GM12878 (cell line): ENCODE measurements around the gene GNAL. TPM values are rescaled to one million over a fixed set of nuclear protein-coding genes. Genes with fewer than 3 reads are reported as not detected.

ENCODE experiments used
- ATAC-seq: fragments of 200-7000 bp; cut with Tn5 transposase; 3 replicates; pipeline ENCODE4 v1.9.1; 2020; ENCODE audit warnings: mild to moderate bottlenecking, moderate library complexity
- BruUV-seq: library from RNA; stranded (reverse); fragments of 400-500 nt; replicated peaks from 2 replicates; lab custom pipeline; 2021; lab: Mats Ljungman, UMichigan
- CTCF ChIA-PET: fragments of 300-600 bp; sonication (Branson Sonifier 250); formaldehyde crosslinking; extraction: SDS; loops from one replicate; lab custom pipeline; 2021; ENCODE audit warnings: inconsistent platforms; lab: Yijun Ruan, JAX
- POLR2A ChIA-PET: fragments of 350-600 bp; formaldehyde crosslinking; extraction: SDS; loops from one replicate; lab custom pipeline; 2021; ENCODE audit warnings: inconsistent platforms; lab: Charles Lee
- RAD21 ChIA-PET: fragments of 300-600 bp; sonication (Branson Sonifier 250); formaldehyde crosslinking; loops from one replicate; lab custom pipeline; 2023; ENCODE audit warnings: antibody characterized with exemption; ENCODE audit not compliant: unreplicated experiment; lab: Charles Lee
- SMC1A ChIA-PET: fragments of 300-600 bp; sonication (Branson Sonifier 250); formaldehyde crosslinking; loops from one replicate; lab custom pipeline; 2023; ENCODE audit not compliant: unreplicated experiment, uncharacterized antibody; lab: Charles Lee
- DNase-seq: peaks from one replicate; pipeline ENCODE4 v3.0.0-alpha.2; 2011; ENCODE audit warnings: low read depth, low spot score
- FAIRE-seq: peaks from 3 replicates; lab custom pipeline; 2011; peaks lifted over from hg19 to GRCh38; lab: Jason Lieb, UNC
- H2AFZ ChIP-seq: 2 replicates; pipeline ENCODE4 v1.6.0; 2011; ENCODE audit warnings: low read depth, low read length, control low read depth; ENCODE audit not compliant: control insufficient read depth
- H3K27ac ChIP-seq: 2 replicates; pipeline ENCODE4 v1.5.1; 2011; ENCODE audit warnings: control low read depth; ENCODE audit not compliant: control insufficient read depth, insufficient read depth
- H3K27me3 ChIP-seq, 2 experiments: replicated peaks in 1 of 2; 2 replicates each; pipeline versions ENCODE4 v1.6.0 to v1.6.1; 2011; ENCODE audit warnings: low read length in 1 of 2; ENCODE audit not compliant: control insufficient read depth in 2 of 2, insufficient read depth in 2 of 2
- H3K36me3 ChIP-seq, 2 experiments: 2 replicates each; pipeline ENCODE4 v1.5.1; 2011; ENCODE audit warnings: low read length in 1 of 2; ENCODE audit not compliant: control insufficient read depth in 2 of 2, insufficient read depth in 2 of 2
- H3K4me1 ChIP-seq: 2 replicates; pipeline ENCODE4 v1.6.1; 2011; ENCODE audit warnings: mild to moderate bottlenecking, low read length, moderate library complexity, mixed read lengths; ENCODE audit not compliant: control insufficient read depth, insufficient read depth
- H3K4me2 ChIP-seq: 2 replicates; pipeline ENCODE4 v1.6.0; 2011; ENCODE audit warnings: control low read depth; ENCODE audit not compliant: control insufficient read depth, insufficient read depth
- H3K4me3 ChIP-seq: fragments of 200-600 bp; sonication (generic); 2 replicates; pipeline ENCODE4 v1.5.1; 2016
- H3K79me2 ChIP-seq: 2 replicates; pipeline ENCODE4 v1.6.0; 2011; ENCODE audit warnings: low read length; ENCODE audit not compliant: control insufficient read depth, insufficient read depth
- H3K9ac ChIP-seq: 2 replicates; pipeline ENCODE4 v1.8.0; 2011; ENCODE audit warnings: low read length, control low read depth, mixed read lengths; ENCODE audit not compliant: control insufficient read depth, insufficient read depth
- H3K9me3 ChIP-seq: replicated peaks from 3 replicates; pipeline ENCODE4 v1.5.1; 2011; ENCODE audit warnings: mild to moderate bottlenecking, low read length; ENCODE audit not compliant: control insufficient read depth, insufficient read depth
- H4K20me1 ChIP-seq: 2 replicates; pipeline ENCODE4 v1.6.0; 2011; ENCODE audit not compliant: control insufficient read depth, insufficient read depth
- ASH2L ChIP-seq: fragments of 300-600, 200-600 bp; sonication (generic); IDR thresholded peaks from 2 replicates; pipeline ENCODE4 v1.6.1; 2017; ENCODE audit warnings: low read depth, mild to moderate bottlenecking, borderline replicate concordance
- BCLAF1 ChIP-seq: fragments of 450-650 bp; IDR thresholded peaks from 2 replicates; pipeline ENCODE4 v1.6.1; 2017; ENCODE audit warnings: antibody characterized with exemption, mild to moderate bottlenecking, moderate library complexity
- BRCA1 ChIP-seq: IDR thresholded peaks from 2 replicates; pipeline ENCODE4 v1.6.1; 2011; ENCODE audit warnings: low read depth, low read length, improper control_type of control experiment
- CBX5 ChIP-seq: sonication (generic); IDR thresholded peaks from 2 replicates; pipeline ENCODE4 v1.6.1; 2016; ENCODE audit warnings: low read depth, moderate library complexity, mild to moderate bottlenecking, inconsistent platforms
- EGR1 ChIP-seq, 2 experiments: IDR thresholded peaks; 1 replicate in 1 of 2; 2 replicates in 1 of 2; pipeline ENCODE4 v1.6.1; 2011 to 2012; ENCODE audit warnings: low read depth in 2 of 2, low read length in 2 of 2, borderline replicate concordance in 1 of 2, mild to moderate bottlenecking in 1 of 2, moderate library complexity in 1 of 2
- EP300 ChIP-seq, 2 experiments: fragments of 150-350 bp in 1 of 2; IDR thresholded peaks; 2 replicates each; pipeline ENCODE4 v1.6.1; 2011 to 2012; ENCODE audit warnings: low read depth in 2 of 2, low read length in 2 of 2, borderline replicate concordance in 1 of 2, improper control_type of control experiment in 1 of 2, inconsistent platforms in 1 of 2; ENCODE audit not compliant: control insufficient read depth in 1 of 2
- HDGF ChIP-seq: fragments of 450-650 bp; IDR thresholded peaks from 2 replicates; pipeline ENCODE4 v1.6.1; 2016; ENCODE audit warnings: antibody characterized with exemption
- SMAD1 ChIP-seq: fragments of 450-650 bp; IDR thresholded peaks from 2 replicates; pipeline ENCODE4 v1.6.1; 2018; ENCODE audit warnings: mild to moderate bottlenecking, low read depth; ENCODE audit not compliant: partially characterized antibody
- SMARCA5 ChIP-seq: fragments of 450-650 bp; IDR thresholded peaks from 2 replicates; pipeline ENCODE4 v1.6.1; 2017; ENCODE audit warnings: mild to moderate bottlenecking
- STAT1 ChIP-seq: fragments of 450-650 bp; conservative IDR thresholded peaks from 2 replicates; pipeline ENCODE4 v1.6.1; 2014; ENCODE audit warnings: antibody characterized with exemption, mild to moderate bottlenecking
- SUPT20H ChIP-seq: IDR thresholded peaks from 2 replicates; pipeline ENCODE4 v1.6.1; 2011; ENCODE audit warnings: low read depth, mild to moderate bottlenecking, low read length, moderate library complexity, borderline replicate concordance; ENCODE audit not compliant: control insufficient read depth
- WGBS: methylation state at CpG from one replicate; pipeline ENCODE4 v1.1.6; 2016; ENCODE audit warnings: low lambda C conversion rate; ENCODE audit not compliant: insufficient replicate concordance, insufficient coverage; ENCODE audit errors: missing lambda C conversion rate; 5-methylcytosine and 5-hydroxymethylcytosine counted together
- in situ Hi-C: fragments of 300-500 bp; cut with MboI; formaldehyde crosslinking; loops from 9 replicates; pipeline ENCODE4 v1.14.3; 2018; ENCODE audit warnings: mixed read lengths
- intact Hi-C: fragments of 100-400 bp; cut with micrococcal nuclease; formaldehyde crosslinking; loops from one replicate; pipeline ENCODE4 v1.14.2; 2022; ENCODE audit not compliant: unreplicated experiment
- polyA plus RNA-seq, 11 experiments: library from polyadenylated mRNA; depleted of rRNA in 4 of 11; unstranded in 6 of 11; stranded (reverse) in 5 of 11; fragments of >200 nt; fragmentation: Nextera tagmentation in 4 of 11; fragmentation: Illumina TruSeq in 1 of 11; extraction: Ambion mirVana in 4 of 11; extraction: Trizol in 1 of 11; gene quantifications; 1 replicate in 1 of 11; 2 replicates in 10 of 11; pipeline versions ENCODE4 v1.2.1 to v1.2.3, GENCODE V29; 2011 to 2016; ENCODE audit warnings: inconsistent platforms in 2 of 11, missing spikeins in 2 of 11, low read depth in 1 of 11
- total RNA-seq, 4 experiments: library from RNA; depleted of rRNA in 3 of 4; stranded (reverse); fragments of >200 nt in 3 of 4; fragmentation: Illumina TruSeq in 1 of 4; extraction: Trizol in 1 of 4; gene quantifications; 2 replicates each; pipeline versions ENCODE4 v1.2.1 to v1.2.3, GENCODE V29; 2013 to 2021
- TF ChIP-seq, protein P1 (sequence below): fragments of 450-650 bp; IDR thresholded peaks from 2 replicates; pipeline ENCODE4 v1.6.1; 2016; ENCODE audit warnings: mild to moderate bottlenecking

GNAL gene
- total and polyA plus RNA-seq, 10 of the 15 experiments (the other 5 are each of a cell fraction or from before 2014, with no cell fraction given), result 0.02 to 0.39 (median 0.05) TPM; not detected in 5

- ATAC-seq (no peak), FAIRE-seq (no peak), DNase-seq (no peak)
- H3K9me3 ChIP-seq, result no peaks in the 10 kb centered on the region
- no peak overlapping the region for H3K4me2 ChIP-seq
- ChIA-PET CTCF (interaction anchor here (1.2 kb wide), 1 partner anchor 21 kb away, joined by 3 read pairs; no protein-coding TSS in a partner anchor), SMC1A (no interaction called here), RAD21 (no interaction called here), POLR2A (no interaction called here)
- BruUV-seq, result no TSS peak
- peaks cover 2 to 6% of the 10 kb centered on the region in 2 experiments; a peak in 3 of 4 replicates for H3K27me3 ChIP-seq
- TF ChIP-seq, protein P1, sequence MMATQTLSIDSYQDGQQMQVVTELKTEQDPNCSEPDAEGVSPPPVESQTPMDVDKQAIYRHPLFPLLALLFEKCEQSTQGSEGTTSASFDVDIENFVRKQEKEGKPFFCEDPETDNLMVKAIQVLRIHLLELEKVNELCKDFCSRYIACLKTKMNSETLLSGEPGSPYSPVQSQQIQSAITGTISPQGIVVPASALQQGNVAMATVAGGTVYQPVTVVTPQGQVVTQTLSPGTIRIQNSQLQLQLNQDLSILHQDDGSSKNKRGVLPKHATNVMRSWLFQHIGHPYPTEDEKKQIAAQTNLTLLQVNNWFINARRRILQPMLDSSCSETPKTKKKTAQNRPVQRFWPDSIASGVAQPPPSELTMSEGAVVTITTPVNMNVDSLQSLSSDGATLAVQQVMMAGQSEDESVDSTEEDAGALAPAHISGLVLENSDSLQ, result no peak
- TF ChIP-seq HDGF (no peak), SUPT20H (no peak)
- no peaks in the 10 kb centered on the region for H4K20me1 ChIP-seq
- H3K9ac ChIP-seq, result no peak overlapping the region
- no peaks in the 10 kb centered on the region for H3K36me3 ChIP-seq
- H3K4me1 ChIP-seq, result no peaks in the 10 kb centered on the region
- intact Hi-C loops, result loop anchor here (10.0 kb wide), 1 partner anchor 58 kb away; no protein-coding TSS in a partner anchor
- H3K79me2 ChIP-seq, result no peaks in the 10 kb centered on the region
- H3K27ac ChIP-seq, result no peak overlapping the region
- no peak overlapping the region for H2AFZ ChIP-seq
- H3K4me3 ChIP-seq, result no peak overlapping the region
- in situ Hi-C loops, result no loop called here
- WGBS, result 31% methylated on average over 5 of the region's 5 CpGs
Measured at GRCh38 chr18:11757084-11757590, 68.1 kb downstream of the GNAL start.

DNA sequence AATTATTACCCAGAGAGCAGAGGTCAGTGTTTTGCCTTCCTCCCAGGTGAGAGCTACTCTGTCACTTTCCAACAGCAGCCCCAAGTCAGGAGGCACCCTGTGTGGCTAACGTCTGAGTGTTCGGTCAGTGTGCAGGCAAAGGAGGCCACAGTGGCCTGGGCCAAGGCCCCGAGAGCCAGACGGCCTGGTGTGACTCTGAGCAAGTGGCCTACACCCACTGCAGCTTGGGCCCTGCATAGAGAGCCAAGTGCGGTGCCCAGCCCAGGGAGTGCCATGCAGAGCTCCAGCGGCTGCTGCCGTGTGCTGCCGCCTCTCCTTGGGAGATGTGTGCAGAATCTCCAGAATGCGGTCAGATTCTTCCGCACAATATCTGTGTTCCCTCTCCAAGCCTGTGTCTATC, 70.4 kb downstream of the GNAL start:
- ChIA-PET CTCF (interaction anchor here (1.6 kb wide), 1 partner anchor 30 kb away, joined by 3 read pairs; no protein-coding TSS in a partner anchor), RAD21 (no interaction called here)
- TF ChIP-seq EP300 (IDR thresholded peaks at IDR 0.05; ENCODE audit: borderline replicate concordance in 1 of 2, control insufficient read depth in 1 of 2, low read depth in 2 of 2, low read length in 2 of 2) (no peak), BRCA1 (no peak), CBX5 (no peak), ASH2L (no peak), EGR1 (IDR thresholded peaks at IDR 0.05; ENCODE audit: borderline replicate concordance in 1 of 2, low read depth in 2 of 2, low read length in 2 of 2) (no peak), SMAD1 (no peak), BCLAF1 (no peak), STAT1 (no peak), SMARCA5 (no peak)

More for the DNA sequence above, 70.4 kb downstream of the GNAL start:
- Histone ChIP-seq H3K4me3 (no peak overlapping the region), H4K20me1 (no peaks in the 10 kb centered on the region), H2AFZ (no peak overlapping the region), H3K79me2 (no peaks in the 10 kb centered on the region), H3K36me3 (no peaks in the 10 kb centered on the region), H3K27ac (no peak overlapping the region), H3K4me1 (no peaks in the 10 kb centered on the region), H3K4me2 (no peak overlapping the region), H3K9me3 (no peaks in the 10 kb centered on the region), H3K9ac (no peak overlapping the region), H3K27me3 (no peaks in the 10 kb centered on the region; a peak in 1 of 4 replicates)
- intact Hi-C loops, result loop anchor here (10.0 kb wide), 1 partner anchor 55 kb away; no protein-coding TSS in a partner anchor
- SMC1A ChIA-PET, result interaction anchor here (1.3 kb wide), 2 partner anchors 10 to 26 kb away, joined by 3 to 4 read pairs; no protein-coding TSS in a partner anchor
- no peak for DNase-seq
- BruUV-seq, result no TSS peak
- POLR2A ChIA-PET, result no interaction called here
- in situ Hi-C loops, result no loop called here
- ATAC-seq, result no peak
- FAIRE-seq, result no peak
- WGBS, result 52% methylated on average over 9 of the region's 10 CpGs
